ENCODE data around the gene ALOXE3. TPM values are rescaled to one million over a fixed set of nuclear protein-coding genes. Genes with fewer than 3 reads are reported as not detected.

The ALOXE3 gene
- total and polyA plus RNA-seq, 4 experiments from 2014 or later: 0.20 to 0.33 (median 0.32) TPM; not detected in 1

DNA sequence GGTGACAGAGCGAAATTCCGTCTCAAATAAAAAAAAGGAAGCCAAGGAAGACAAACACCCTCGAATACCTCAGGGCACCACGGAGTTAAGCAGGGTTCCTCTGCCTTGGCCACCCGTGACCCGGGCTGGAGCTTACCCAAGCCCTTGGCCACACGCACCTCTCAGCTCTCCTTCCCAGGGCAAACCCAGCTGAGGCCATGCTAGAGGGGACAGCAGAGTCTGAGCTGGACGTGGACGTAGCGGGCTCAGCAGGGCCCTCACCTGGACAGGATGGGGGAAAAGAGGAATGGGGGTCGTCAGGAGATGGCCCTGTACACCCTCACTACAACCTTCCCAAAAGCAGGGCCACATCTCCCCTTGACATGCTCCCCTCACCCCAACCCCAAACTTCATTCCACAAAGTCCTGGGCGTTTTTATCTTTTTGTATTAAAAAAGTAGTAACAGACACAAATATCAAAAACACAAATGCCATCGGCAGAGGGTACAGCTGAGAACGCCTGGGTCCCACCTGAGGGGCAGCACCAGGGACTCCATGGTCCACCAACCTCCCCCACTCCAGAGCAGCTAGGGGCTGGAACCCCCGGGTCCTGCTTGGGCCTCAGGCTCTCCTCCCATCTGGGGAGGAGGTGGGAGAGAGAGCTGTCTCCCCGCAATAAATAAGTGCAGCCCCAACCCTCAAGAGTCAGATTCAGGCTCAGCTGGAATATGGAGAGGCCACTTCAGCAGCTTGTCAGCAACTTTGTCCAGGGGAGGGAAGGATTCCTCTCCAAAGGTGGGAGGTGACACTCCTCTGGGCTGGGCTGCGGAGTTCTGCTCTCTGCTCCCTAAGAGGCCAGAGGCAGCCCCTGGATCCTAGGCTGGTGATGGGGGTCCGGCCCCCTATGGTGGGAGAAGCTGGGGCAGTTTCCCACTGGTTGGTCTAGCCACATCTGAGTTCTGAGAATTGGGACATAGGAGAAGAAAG lies 22.0 kb upstream of the ALOXE3 start:
- intact Hi-C loops (cut with micrococcal nuclease): no loop called here
- H3K27ac Mint-ChIP-seq: peak overlapping the region in 5 of 7 donors; percentile 17 to 76 (median 52)
- H3K27me3 Mint-ChIP-seq: no peaks in the 10 kb centered on the region
- Histone ChIP-seq H3K9me3 (ENCODE audit: control insufficient read depth in 1 of 2, low read length in 2 of 2) (no peaks in the 10 kb centered on the region), H3K4me1 (ENCODE audit: insufficient read depth, low read length) (peaks cover 20% of the 10 kb centered on the region), H3K36me3 (ENCODE audit: insufficient read depth, low read length) (peaks cover 46% of the 10 kb centered on the region), H3K27ac (ENCODE audit: low read depth, low read length) (peak overlapping the region; percentile 78), H3K4me3 (ENCODE audit: low read length in 2 of 2) (no peak overlapping the region), H3K27me3 (ENCODE audit: insufficient read depth, low read length) (no peaks in the 10 kb centered on the region)
- H3K9me3 Mint-ChIP-seq: peaks cover 0 to 18% (median 0%) of the 10 kb centered on the region in 8 donors
- peaks cover 20 to 36% of the 10 kb centered on the region in 2 donors for H3K36me3 Mint-ChIP-seq
- CTCF ChIA-PET (ENCODE audit: partially characterized antibody): interaction anchor here (1.0 to 6.2 kb wide), 14 partner anchors 8 to 161 kb away, joined by 3 to 93 read pairs (median 8); partner anchors contain the start of genes ALOXE3 and SLC25A35
- DNase-seq: peak in 3 of 5 donors; percentile 14 to 49 (median 15)
- peak overlapping the region in 3 of 8 donors; percentile 6 to 23 (median 6) for H3K4me3 Mint-ChIP-seq
- H3K4me1 Mint-ChIP-seq: peaks cover 0 to 8% (median 3%) of the 10 kb centered on the region in 4 donors
- POLR2A ChIA-PET (ENCODE audit: partially characterized antibody): interaction anchor here (1.0 to 9.5 kb wide), 17 partner anchors 14 to 161 kb away, joined by 3 to 237 read pairs (median 10); partner anchors contain the start of genes ALOXE3, BORCS6, CTC1 and HES7

DNA sequence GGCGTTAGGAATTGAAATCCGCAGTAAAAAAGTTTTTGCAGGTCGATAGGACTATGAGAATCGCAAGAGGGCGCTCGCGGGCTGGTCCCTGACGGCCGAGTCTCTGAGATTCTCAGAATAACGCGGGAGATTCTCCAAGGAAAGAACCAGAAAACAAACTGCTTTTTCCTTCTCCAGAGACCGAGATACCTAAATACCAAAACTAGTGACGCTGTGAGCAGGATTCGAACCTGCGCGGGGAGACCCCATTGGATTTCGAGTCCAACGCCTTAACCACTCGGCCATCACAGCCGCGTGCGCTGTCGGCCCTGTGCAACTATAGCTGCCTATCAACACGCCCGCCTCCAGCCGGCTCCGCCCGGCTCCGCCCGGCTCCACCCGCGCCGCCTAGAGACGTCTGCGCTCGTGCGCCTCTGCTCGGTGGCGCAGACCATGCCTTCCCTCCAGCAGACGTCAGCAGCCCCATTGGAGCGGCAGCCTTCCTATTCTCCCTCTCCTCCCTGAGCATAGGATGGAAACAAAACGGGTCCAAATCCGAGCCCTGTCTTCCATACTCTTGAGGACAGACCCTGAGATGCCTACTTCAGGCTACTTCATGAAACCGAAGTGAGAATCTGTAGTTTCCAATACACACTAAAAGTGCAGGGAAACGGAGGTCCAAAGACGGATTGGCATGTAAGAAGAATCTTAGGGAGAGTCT lies 20.5 kb upstream of the ALOXE3 start:
- Histone ChIP-seq H3K9me3 (ENCODE audit: control insufficient read depth in 1 of 2, low read length in 2 of 2) (no peaks in the 10 kb centered on the region), H3K27me3 (ENCODE audit: insufficient read depth, low read length) (no peaks in the 10 kb centered on the region), H3K27ac (ENCODE audit: low read depth, low read length) (peak overlapping the region; percentile 78), H3K36me3 (ENCODE audit: insufficient read depth, low read length) (peaks cover 36% of the 10 kb centered on the region), H3K4me3 (ENCODE audit: low read length in 2 of 2) (peak overlapping the region; percentile 60 to 74), H3K4me1 (ENCODE audit: insufficient read depth, low read length) (peaks cover 20% of the 10 kb centered on the region)
- CTCF ChIA-PET (ENCODE audit: partially characterized antibody): interaction anchor here (0.9 to 6.2 kb wide), 26 partner anchors 10 to 166 kb away, joined by 3 to 93 read pairs (median 9); partner anchors contain the start of genes ALOXE3, AURKB, BORCS6 and CTC1
- Mint-ChIP-seq H3K9me3 (peaks cover 0 to 8% (median 0%) of the 10 kb centered on the region in 8 donors), H3K4me3 (no peak overlapping the region), H3K36me3 (peaks cover 16 to 25% of the 10 kb centered on the region in 2 donors), H3K4me1 (peaks cover 0 to 8% (median 3%) of the 10 kb centered on the region in 4 donors), H3K27me3 (no peaks in the 10 kb centered on the region), H3K27ac (no peak overlapping the region)
- DNase-seq: peak; percentile 95 to 98 (median 96)
- POLR2A ChIA-PET (ENCODE audit: partially characterized antibody): interaction anchor here (0.8 to 9.5 kb wide), 18 partner anchors 12 to 735 kb away, joined by 3 to 237 read pairs (median 14); partner anchors contain the start of genes ALOXE3, AURKB, BORCS6 and CTC1
- intact Hi-C loops (cut with micrococcal nuclease): loop anchor here (1.0 to 5.0 kb wide), 10 partner anchors 12 to 238 kb away; partner anchors contain the start of gene KRABD2

- ChIA-PET CTCF (ENCODE audit: partially characterized antibody) (interaction anchor here (0.7 to 6.2 kb wide), 31 partner anchors 10 to 238 kb away, joined by 3 to 93 read pairs (median 8); partner anchors contain the start of genes ALOXE3, AURKB, BORCS6 and CTC1), POLR2A (ENCODE audit: partially characterized antibody) (interaction anchor here (0.8 to 9.5 kb wide), 18 partner anchors 9 to 734 kb away, joined by 3 to 237 read pairs (median 14); partner anchors contain the start of genes ALOXE3, AURKB, BORCS6 and CTC1)
- Histone ChIP-seq H3K36me3 (ENCODE audit: insufficient read depth, low read length) (peaks cover 31% of the 10 kb centered on the region), H3K27ac (ENCODE audit: low read depth, low read length) (peak overlapping the region; percentile 78), H3K27me3 (ENCODE audit: insufficient read depth, low read length) (no peaks in the 10 kb centered on the region), H3K4me1 (ENCODE audit: insufficient read depth, low read length) (peaks cover 20% of the 10 kb centered on the region), H3K9me3 (ENCODE audit: control insufficient read depth in 1 of 2, low read length in 2 of 2) (no peaks in the 10 kb centered on the region), H3K4me3 (ENCODE audit: low read length in 2 of 2) (peak overlapping the region; percentile 43 to 60)
- Mint-ChIP-seq H3K27me3 (no peaks in the 10 kb centered on the region), H3K4me3 (no peak overlapping the region), H3K36me3 (peaks cover 12 to 22% of the 10 kb centered on the region in 2 donors), H3K27ac (no peak overlapping the region), H3K4me1 (peaks cover 0 to 8% (median 3%) of the 10 kb centered on the region in 4 donors), H3K9me3 (peaks cover 0 to 5% (median 0%) of the 10 kb centered on the region in 8 donors)
- intact Hi-C loops (cut with micrococcal nuclease): loop anchor here (1.0 to 5.0 kb wide), 8 partner anchors 13 to 239 kb away; partner anchors contain the start of gene KRABD2
- DNase-seq: no peak
Measured at GRCh38 chr17:8138374-8138671, 20.0 kb upstream of the ALOXE3 start.

- DNase-seq: no peak
Measured at GRCh38 chr17:8137645-8138373, 19.5 kb upstream of the ALOXE3 start.

GRCh38 chr17:8133941-8134340 lies 15.6 kb upstream of the ALOXE3 start:
- H3K9me3 ChIP-seq (ENCODE audit: control insufficient read depth in 1 of 2, low read length in 2 of 2): no peaks in the 10 kb centered on the region
- no peak for DNase-seq
- Mint-ChIP-seq H3K4me1 (peaks cover 0 to 3% (median 0%) of the 10 kb centered on the region in 4 donors), H3K9me3 (peaks cover 0 to 2% (median 0%) of the 10 kb centered on the region in 8 donors), H3K27ac (peak overlapping the region in 1 of 7 donors; percentile 19), H3K4me3 (no peak overlapping the region), H3K27me3 (peaks cover 0 to 3% of the 10 kb centered on the region in 2 donors), H3K36me3 (no peaks in the 10 kb centered on the region)
- no peak overlapping the region for H3K4me3 ChIP-seq (ENCODE audit: low read length in 2 of 2)
- H3K36me3 ChIP-seq (ENCODE audit: insufficient read depth, low read length): no peaks in the 10 kb centered on the region
- no peak overlapping the region for H3K27ac ChIP-seq (ENCODE audit: low read depth, low read length)
- intact Hi-C loops (cut with micrococcal nuclease): no loop called here
- CTCF ChIA-PET (ENCODE audit: partially characterized antibody): interaction anchor here (0.9 to 1.9 kb wide), 4 partner anchors 14 to 24 kb away, joined by 3 to 9 read pairs (median 4); no protein-coding TSS in a partner anchor
- POLR2A ChIA-PET (ENCODE audit: partially characterized antibody): interaction anchor here (0.6 to 1.4 kb wide), 5 partner anchors 12 to 110 kb away, joined by 3 to 5 read pairs (median 4); no protein-coding TSS in a partner anchor
- peaks cover 10% of the 10 kb centered on the region for H3K4me1 ChIP-seq (ENCODE audit: insufficient read depth, low read length)
- no peaks in the 10 kb centered on the region for H3K27me3 ChIP-seq (ENCODE audit: insufficient read depth, low read length)

More at GRCh38 chr17:8137645-8138373, 19.5 kb upstream of the ALOXE3 start:
- Histone ChIP-seq H3K4me3 (ENCODE audit: low read length in 2 of 2) (peak overlapping the region; percentile 43 to 60), H3K36me3 (ENCODE audit: insufficient read depth, low read length) (peaks cover 27% of the 10 kb centered on the region), H3K9me3 (ENCODE audit: control insufficient read depth in 1 of 2, low read length in 2 of 2) (no peaks in the 10 kb centered on the region), H3K27me3 (ENCODE audit: insufficient read depth, low read length) (no peaks in the 10 kb centered on the region), H3K27ac (ENCODE audit: low read depth, low read length) (peak overlapping the region; percentile 78), H3K4me1 (ENCODE audit: insufficient read depth, low read length) (peaks cover 20% of the 10 kb centered on the region)
- Mint-ChIP-seq H3K4me3 (no peak overlapping the region), H3K36me3 (peaks cover 12 to 21% of the 10 kb centered on the region in 2 donors), H3K27me3 (no peaks in the 10 kb centered on the region), H3K27ac (no peak overlapping the region), H3K9me3 (peaks cover 0 to 5% (median 0%) of the 10 kb centered on the region in 8 donors), H3K4me1 (peaks cover 0 to 8% (median 3%) of the 10 kb centered on the region in 4 donors)
- ChIA-PET POLR2A (ENCODE audit: partially characterized antibody) (interaction anchor here (0.8 to 9.5 kb wide), 16 partner anchors 9 to 734 kb away, joined by 3 to 237 read pairs (median 14); partner anchors contain the start of genes ALOXE3, BORCS6, CTC1 and HES7), CTCF (ENCODE audit: partially characterized antibody) (interaction anchor here (0.7 to 6.2 kb wide), 28 partner anchors 11 to 238 kb away, joined by 3 to 93 read pairs (median 8); partner anchors contain the start of genes ALOXE3, AURKB, BORCS6 and CTC1)
- intact Hi-C loops (cut with micrococcal nuclease): loop anchor here (1.0 to 5.0 kb wide), 8 partner anchors 13 to 239 kb away; partner anchors contain the start of gene KRABD2

- ChIA-PET CTCF (ENCODE audit: partially characterized antibody) (interaction anchor here (1.0 to 1.9 kb wide), 3 partner anchors 14 to 23 kb away, joined by 3 to 9 read pairs (median 4); no protein-coding TSS in a partner anchor), POLR2A (ENCODE audit: partially characterized antibody) (interaction anchor here (0.9 to 1.4 kb wide), 5 partner anchors 11 to 55 kb away, joined by 3 to 5 read pairs (median 4); no protein-coding TSS in a partner anchor)
- intact Hi-C loops (cut with micrococcal nuclease): no loop called here
- H3K4me3 Mint-ChIP-seq: no peak overlapping the region
- H3K36me3 Mint-ChIP-seq: no peaks in the 10 kb centered on the region
- H3K9me3 Mint-ChIP-seq: peaks cover 0 to 2% (median 0%) of the 10 kb centered on the region in 8 donors
- Histone ChIP-seq H3K4me1 (ENCODE audit: insufficient read depth, low read length) (peaks cover 9% of the 10 kb centered on the region), H3K36me3 (ENCODE audit: insufficient read depth, low read length) (no peaks in the 10 kb centered on the region), H3K27me3 (ENCODE audit: insufficient read depth, low read length) (no peaks in the 10 kb centered on the region), H3K4me3 (ENCODE audit: low read length in 2 of 2) (no peak overlapping the region), H3K9me3 (ENCODE audit: control insufficient read depth in 1 of 2, low read length in 2 of 2) (no peaks in the 10 kb centered on the region), H3K27ac (ENCODE audit: low read depth, low read length) (no peak overlapping the region)
- H3K27me3 Mint-ChIP-seq: peaks cover 0 to 3% of the 10 kb centered on the region in 2 donors
- DNase-seq: no peak
- peaks cover 0 to 3% (median 0%) of the 10 kb centered on the region in 4 donors for H3K4me1 Mint-ChIP-seq
- H3K27ac Mint-ChIP-seq: no peak overlapping the region
Measured at GRCh38 chr17:8133399-8133798, 15.1 kb upstream of the ALOXE3 start.

Data from CD4-positive, alpha-beta memory T cell (primary cell).